GM19452 (cell line): ENCODE results near the gene DOC2A.

ENCODE experiments used
- ATAC-seq: cut with Tn5 transposase; IDR thresholded peaks from one replicate; pipeline ENCODE4 v1.9.1; 2021; ENCODE audit not compliant: unreplicated experiment

Gene DOC2A

DNA sequence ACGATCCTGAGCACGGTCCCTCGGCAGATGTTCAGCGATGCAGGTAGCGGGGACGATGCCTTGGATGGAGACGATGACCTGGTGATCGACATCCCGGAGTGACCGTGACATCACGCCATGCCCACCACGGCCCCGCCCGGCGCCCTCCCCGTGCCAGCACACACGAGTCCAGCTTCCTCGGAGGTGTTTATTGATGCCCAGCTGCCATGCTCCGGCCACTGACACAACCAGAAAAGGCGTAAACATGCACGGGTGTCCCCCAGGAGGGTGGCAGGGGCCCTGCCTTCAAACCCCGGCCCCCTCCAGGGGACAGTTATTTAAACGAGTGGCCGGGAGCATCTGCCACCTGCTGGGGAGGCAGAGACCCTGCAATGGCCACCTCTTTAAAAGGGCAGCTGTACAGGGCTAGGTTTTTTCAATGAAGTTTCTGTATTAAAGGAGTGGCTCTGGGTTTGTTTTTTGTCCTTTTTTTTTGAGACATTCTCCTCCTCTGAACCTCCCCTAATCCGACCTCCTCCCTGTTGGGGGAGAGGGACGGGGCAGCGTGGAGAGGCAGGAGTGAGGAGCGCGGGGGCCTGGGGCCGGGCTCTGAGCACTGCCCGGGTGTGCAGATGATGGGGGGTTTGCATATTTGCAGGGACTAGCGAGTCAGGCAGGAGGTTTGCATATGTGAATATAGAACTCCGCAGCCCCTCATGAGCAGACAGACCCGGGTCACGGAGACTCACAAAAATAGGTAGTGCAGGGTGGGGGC is 5.3 kb downstream of the DOC2A start:
- ATAC-seq: no peak

DNA sequence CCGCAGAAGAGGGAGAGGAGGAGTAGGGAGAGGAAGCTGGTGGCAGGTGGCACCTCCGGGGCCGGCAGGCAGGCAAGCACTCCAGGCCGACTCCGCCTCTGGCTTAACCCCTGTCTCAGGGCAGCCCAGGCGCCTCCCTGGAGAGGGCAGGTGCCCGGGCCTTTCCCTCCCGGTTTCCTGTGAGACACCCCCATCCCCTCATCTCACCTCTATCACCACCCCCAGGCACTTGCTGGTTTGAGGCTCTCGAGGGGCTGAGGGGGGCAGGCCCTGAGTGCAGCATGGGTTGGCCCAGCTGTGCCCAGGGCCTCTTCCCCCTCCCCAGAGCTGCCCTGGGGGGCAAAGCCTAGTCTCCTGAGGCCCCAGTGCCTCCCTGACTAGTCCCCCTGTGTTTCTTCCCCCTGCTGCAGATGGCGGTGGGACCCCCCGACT is 6.0 kb downstream of the DOC2A start:
- no peak for ATAC-seq

GRCh38 chr16:30004424-30004776 is 6.4 kb downstream of the DOC2A start:
- ATAC-seq: no peak

DNA sequence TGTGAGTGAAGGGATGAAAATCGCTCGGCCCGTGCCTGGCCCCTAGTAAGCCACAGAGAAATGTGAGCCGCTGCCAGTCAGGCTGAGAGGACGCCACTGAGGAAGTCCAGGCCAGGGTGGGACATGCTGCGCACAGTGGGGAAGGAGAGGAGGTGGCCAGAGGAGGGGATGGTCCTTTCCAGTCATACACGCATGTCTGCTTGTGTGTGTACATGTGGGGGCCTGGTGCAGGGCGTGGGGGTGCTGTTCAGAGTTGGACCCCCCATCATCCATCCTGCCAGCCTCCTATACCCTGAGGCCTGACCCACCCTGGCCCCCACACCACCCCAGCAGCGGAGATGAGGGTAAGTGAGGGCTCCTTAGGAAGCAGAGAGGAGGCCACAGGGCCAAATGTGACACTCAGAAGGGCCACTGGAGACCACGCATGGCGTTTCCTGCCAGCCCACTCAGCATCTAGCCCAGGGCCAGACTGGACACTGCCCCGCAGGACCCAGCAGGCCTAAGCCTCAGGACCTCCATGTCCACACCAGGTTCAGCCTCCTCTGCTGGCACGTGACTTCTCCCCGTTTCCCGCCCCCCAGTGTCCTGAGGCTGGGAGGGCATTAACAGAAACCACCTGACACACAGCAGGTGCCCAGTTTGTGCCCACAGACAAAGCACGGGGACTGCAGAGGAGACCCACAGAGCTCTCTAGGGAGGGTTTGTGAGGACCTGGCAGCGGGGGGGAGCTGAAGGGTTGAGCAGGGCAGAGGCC is 7.0 kb downstream of the DOC2A start:
- ATAC-seq: no peak

- ATAC-seq: no peak
Observed at GRCh38 chr16:30002614-30003346, 8.0 kb downstream of the DOC2A start.

GRCh38 chr16:30000735-30001631 is 9.8 kb downstream of the DOC2A start:
- ATAC-seq: no peak

GRCh38 chr16:29999605-30000004 is 11.2 kb downstream of the DOC2A start:
- no peak for ATAC-seq

- ATAC-seq: no peak
Observed at GRCh38 chr16:29996766-29997250, 14.0 kb downstream of the DOC2A start.

- ATAC-seq: peak; percentile 92
Observed at GRCh38 chr16:29995911-29996765, 14.7 kb downstream of the DOC2A start, which contains the start of gene INO80E. INO80E (plus strand) TSS chr16:29996241; CDS start chr16:29996311, 70 bp downstream.

DNA sequence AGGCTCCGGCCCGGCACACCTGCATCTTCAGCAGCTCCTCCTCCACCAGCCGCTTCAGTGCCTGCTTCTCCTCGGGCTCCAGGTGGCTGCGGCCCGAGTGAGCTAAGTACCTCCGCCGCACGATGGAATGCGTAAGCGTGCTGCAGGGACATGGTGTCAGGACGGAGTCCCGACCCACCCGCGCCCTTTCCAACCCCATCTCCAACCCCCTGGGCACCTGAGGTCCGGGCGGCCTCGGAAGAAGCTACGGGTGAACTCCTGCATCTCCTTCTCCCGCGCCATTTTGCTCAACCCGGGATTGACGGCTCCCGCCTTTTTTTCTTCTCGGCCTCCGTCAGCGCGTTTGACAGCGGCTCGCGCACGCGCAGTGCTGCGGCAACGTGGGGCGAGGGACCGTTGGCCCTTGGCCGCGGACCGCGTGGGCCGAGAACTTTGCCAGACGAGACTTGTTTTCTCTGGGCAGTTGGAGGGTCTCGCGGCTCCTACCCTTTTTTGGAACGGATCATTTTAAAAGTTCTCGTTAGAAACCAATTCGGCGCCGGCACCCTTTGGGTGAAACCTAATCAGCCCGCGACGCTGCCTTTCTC is 15.4 kb downstream of the DOC2A start, which contains the start of gene HIRIP3:
TSS of gene HIRIP3 (minus strand) at position 294 of the 587 bp plus-strand sequence. CDS start at position 282, 12 bp downstream.
- peak; percentile 50 for ATAC-seq

GRCh38 chr16:29994600-29995323 is 16.1 kb downstream of the DOC2A start:
- no peak for ATAC-seq

DNA sequence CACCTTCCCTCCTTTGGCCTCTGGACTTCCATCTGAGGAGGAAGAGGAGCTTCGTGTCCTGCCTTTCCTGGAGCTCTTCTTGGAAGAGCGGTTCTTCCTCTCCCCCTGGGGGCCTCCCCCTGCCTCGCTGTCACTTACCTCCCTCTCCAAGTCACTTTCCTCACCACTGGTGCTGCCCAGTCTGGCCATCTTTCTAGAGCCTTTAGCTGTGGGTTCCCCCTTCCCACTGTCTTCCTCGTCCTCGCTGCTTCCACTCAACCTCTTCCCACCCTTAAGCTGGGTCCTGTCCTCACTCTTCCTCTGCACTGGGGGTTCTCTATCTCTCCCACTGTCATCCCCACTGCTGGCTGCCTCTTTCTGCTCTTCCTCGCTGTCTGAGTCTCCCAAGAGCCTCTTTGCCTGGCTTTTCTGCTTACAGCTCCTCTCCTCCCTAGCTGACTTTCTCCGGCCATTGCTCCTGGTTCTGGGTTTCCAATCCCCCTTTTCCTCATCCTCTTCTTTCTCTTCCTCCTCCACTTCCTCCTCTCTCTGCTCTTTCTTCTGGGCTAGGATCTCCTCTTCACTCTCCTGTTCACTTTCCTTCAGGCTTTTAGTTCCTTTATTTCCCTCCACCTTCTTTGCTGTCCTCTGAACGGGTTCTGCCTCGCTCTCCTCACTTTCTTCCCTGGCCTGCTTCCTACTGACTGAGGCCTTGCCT is 16.8 kb downstream of the DOC2A start:
- no peak for ATAC-seq

DNA sequence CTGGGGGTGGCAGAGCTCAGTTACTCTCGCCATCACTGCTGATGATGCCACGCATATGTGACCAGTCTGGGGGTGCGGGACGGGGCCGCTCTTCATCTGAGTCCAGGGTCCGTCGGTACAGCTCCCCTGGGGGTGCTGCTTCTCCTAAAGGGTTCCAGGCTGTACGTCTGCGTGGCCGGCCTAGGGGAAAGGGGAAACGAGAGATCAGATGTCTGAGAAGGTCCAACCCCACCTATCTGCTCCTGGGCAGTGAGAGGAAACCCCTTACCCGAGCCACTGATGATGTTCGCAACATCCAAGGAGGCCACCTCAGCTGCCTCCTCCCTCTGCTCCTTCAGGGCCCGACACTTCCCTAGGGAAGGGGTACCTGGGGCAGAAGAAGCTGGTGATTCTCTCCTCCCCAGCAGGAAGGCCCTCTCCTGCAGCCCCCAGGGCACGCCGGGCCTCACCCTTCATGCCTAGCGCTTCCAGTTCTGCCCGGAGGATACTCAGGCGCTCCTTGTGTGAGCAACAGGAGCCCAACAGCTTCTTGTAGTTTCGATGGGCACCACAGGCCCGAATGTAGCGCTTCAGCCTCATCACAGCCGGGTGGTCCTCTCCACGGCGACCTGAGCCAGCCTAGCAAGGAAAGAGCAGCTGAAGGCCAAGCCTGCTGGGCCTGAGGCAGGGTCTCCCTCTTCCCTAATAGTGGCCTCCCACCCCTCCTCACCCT is 17.5 kb downstream of the DOC2A start:
- no peak for ATAC-seq

DNA sequence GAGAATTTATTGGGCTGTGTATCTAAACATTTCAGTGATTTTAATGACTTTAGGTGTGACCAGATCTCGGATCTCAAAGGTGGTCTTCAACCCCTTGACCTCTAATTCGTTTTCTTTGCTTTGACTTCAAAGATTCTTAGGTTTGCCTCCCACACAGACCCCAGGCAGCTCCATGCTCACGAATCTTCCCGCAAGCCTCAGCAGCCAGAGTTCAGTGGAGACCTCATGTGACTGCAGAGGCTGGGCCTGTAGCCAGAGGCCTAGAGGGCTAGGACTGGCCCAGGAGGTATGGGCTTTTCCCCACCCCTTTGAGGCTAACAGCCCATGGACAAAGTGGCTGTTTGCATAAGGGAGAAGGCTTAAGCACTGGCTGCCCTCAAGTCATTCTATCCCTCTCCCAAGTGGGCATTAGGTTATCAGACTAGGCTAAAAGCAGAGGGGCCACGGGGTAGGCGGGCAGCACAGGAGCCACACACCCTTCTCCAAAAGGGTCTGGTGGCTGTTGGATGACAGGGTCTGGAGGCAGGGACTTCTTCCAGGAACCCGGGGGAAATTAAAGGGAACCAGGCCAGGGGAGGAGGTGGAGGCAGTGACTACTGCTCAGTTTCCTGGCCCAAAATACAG is 18.4 kb downstream of the DOC2A start:
- ATAC-seq: no peak

GRCh38 chr16:29991571-29991904 is 19.3 kb downstream of the DOC2A start:
- ATAC-seq: no peak

GRCh38 chr16:29990883-29991570 is 19.8 kb downstream of the DOC2A start:
- ATAC-seq: no peak
